CD4-positive, alpha-beta T cell treated with Interleukin-6 at 100 ng/mL for 8 hours (primary cell): ENCODE measurements around the gene GPR153.

Experiments
- DNase-seq: peaks from one replicate; pipeline ENCODE4 v3.0.0-alpha.2; 2020; ENCODE audit warnings: mixed read lengths, low spot score

Gene GPR153

DNA sequence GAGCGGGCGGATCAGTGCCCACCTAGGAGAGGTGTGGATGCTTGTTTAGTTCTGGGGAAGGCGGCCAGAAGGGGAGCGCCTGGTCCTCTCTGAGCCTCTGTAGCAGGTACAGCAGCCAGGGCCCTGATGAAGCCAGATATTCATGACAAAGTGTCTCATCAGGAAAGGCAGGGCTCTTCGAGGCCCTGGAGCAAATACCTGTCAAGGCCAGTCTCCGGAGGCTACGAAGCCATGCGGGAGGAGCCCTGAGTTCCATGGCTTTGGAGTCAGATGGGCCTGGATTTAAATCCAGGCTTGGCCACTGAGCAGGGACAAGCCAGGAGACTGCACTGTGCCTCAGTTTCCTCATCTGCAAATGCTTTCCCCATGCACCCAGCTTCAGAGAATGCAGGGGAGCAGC lies 25.4 kb upstream of the GPR153 start:
- no peak for DNase-seq

DNA sequence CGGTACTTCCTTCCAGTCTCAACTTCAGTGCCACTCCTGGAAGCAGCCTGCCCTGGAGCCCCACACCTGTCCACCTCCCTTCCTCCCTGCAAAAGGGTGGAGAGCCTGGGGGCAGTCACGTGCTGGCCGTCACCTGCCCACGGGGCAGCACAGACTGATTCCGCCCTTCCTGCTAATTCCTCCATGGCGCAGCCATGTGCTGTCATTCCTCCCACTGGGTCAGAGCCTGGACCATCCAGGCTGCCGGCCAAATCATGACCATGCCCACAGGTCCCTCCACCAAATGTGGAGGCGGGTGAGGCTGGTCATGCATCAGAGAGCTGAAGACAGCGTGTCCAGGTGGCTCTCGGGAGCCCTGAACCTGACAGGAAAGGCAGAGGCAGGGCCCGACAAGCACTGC lies 24.4 kb upstream of the GPR153 start:
- no peak for DNase-seq

DNA sequence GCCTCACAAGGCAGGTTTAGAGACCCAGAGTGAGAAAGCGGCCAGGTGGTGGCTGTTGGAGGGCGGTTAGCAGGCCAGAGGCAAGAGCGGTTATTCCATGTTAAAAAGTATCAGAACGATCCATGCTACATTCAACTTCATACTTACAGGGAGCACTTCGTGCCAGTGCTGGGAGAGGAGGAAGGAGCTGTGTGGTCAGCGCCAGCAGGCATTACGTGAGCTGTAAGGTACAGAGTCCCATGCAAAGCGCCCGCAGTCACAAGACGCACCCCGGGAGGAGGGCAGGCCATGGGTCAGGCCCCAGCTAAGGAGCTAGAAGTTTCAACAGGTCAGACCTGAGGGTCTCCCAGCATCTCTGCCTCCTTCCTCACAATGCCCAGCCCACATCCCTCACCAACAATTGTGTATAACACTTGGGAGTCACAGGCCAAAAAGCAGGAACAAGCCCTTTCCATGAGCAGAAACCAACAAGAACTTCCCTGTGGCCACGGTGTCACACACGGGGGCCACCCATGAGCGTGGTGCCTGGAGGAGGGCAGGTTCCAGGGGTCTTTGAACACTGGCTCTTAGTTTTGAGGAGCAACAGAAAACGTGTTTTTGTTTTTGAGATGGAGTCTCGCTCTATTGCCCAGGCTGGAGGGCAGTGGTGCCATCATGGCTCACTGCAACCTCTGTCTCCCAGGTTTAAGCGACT lies 21.8 kb upstream of the GPR153 start:
- DNase-seq: no peak

DNA sequence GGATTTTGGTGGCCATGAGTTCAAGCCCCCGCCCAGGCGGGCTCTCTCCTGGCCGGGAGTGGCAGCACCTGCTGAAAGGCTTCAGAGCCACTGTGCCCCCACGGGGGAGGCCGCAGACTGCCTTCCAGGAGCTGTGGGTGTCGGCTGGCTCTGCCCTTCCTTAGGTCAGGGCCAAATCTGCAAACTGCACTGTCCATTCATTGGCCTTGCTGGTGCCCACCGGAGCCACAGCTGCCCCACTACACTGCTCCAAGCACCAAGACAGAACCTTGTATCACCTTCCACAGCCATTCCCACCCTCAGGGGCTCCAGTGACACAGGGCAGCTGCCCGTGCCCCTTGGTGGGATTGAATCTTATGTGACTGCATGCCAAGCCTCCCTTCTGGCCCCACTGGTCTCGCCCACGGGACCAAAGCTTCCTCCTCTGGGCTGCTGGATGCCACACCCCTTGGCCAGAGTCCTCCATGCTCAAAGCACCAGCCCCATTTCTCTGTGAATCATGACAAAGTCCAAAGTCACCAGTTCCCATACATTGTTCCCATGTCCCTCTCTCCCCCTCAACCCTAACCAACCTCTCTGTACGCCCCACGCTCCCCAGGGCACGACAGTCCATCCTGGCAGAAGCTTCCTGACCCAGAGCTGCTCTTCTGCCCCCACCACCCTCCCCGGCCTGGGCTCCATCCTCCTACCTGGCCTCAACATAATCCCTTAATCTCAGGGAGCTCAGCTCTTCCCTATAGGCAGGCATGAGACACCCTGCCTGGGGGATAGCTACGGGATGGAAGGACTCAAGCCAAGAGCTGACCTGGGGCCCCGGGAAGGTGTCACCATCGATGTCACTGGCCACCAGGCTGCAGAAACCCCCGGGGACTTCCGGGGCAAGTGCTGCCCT lies 20.9 kb upstream of the GPR153 start:
- DNase-seq: no peak

DNA sequence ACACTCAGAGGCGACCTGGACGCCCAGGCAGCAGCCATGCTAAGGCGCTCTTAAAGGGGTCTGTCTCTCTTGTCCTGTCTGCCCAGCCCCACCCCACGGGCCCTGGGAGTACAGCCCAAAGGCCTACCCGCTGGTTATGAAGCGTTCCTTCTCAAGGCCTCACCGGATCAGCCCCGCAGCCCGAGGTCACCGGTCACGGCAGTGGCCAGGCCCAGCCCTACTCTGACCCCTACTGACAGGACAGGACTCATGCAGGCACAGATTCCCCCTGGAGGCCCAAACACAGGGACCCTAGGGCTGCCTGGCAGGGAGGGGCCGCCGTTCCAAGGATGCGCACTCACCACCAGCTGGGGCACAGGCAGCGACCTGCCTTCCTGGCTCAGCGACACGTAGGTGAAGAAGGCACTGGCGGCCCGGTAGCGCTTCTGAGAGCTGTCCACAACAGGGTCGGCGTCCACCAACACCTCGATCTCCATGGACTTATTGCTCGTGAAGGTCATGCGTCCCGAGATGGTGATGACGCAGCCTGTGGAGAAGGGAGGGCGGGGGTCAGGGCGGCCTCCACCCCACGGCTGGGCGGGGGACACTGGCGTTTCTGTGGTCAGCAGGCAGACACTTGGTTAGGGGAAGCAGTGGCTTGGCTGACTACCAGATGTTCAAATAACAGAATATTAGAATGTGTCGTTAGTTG lies 20.0 kb upstream of the GPR153 start:
- DNase-seq: no peak

DNA sequence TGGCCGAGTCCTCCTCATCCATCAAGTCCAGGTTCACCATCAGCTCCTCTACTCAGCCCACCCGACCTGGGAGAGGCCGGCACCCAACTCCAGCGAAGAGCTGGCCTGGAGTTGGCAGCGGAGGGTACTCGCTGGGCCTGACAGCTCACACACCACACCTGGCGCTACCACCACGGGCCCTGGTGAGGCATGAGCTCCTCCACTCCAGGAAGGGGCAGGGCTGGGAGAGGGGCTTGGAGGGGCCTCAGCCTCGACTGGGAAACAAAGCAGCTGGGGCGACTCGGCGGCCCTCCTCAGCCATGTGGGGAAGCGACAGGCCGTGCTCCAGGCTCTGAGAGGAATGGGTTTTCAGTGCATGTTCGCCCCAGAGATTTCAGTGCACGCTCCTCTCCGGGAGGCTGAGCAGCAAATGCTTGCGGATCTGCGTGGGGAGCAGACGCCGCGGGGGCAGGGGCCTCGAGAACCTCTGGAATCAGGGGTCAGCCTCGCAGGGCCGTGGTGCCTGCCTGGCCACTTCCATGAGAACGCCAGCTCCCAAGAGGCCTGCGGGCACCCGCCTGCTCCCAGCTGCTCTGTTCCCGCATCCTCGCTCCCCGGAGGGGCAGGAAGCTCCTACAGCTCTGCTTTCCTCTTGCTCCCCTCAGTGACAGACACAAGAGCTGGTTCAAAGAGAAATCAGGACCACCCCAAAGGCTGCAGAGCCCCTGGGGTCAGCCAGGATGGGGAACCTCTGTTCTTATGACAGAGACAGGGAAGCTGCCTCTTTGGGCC lies 18.9 kb upstream of the GPR153 start:
- DNase-seq: no peak

DNA sequence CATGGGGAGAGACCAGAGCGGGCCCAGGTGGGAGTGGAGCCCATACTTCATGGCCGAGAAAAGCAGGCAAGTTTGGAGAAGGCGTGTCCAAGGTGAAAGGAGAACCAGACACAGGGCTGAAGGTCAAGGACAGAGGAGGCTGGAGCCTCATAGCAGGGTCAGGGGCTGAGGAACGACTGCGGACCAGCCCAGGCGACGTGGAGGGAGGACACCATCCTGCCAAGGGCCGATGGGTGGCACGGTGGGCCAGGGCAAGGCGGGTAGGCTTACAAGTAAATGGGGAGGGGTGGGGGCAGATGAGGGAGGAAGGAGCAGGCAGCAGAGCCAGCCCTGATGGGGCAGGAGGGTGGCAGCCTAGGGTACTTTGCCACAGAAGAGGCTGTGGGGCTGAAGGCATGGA lies 18.2 kb upstream of the GPR153 start:
- no peak for DNase-seq

DNA sequence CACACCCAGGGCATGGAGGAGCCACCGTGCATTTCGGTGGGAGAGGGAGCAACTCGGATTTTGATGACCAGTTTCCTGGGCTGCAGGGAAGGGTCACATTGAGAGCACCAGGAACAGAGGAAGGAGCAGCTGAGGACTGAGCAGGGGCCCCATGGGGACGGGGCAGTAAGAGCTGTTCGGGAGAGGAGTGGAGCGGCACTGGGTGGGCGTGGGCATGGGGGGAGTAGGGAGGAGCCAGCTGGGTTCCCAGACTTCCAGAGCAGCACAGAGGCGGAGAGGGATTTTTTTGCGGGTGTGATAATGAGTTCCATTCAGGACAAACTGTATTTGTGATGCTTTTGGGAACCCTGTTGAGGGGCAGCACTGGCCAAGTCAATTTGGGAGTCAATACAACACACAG lies 17.4 kb upstream of the GPR153 start:
- DNase-seq: no peak

DNA sequence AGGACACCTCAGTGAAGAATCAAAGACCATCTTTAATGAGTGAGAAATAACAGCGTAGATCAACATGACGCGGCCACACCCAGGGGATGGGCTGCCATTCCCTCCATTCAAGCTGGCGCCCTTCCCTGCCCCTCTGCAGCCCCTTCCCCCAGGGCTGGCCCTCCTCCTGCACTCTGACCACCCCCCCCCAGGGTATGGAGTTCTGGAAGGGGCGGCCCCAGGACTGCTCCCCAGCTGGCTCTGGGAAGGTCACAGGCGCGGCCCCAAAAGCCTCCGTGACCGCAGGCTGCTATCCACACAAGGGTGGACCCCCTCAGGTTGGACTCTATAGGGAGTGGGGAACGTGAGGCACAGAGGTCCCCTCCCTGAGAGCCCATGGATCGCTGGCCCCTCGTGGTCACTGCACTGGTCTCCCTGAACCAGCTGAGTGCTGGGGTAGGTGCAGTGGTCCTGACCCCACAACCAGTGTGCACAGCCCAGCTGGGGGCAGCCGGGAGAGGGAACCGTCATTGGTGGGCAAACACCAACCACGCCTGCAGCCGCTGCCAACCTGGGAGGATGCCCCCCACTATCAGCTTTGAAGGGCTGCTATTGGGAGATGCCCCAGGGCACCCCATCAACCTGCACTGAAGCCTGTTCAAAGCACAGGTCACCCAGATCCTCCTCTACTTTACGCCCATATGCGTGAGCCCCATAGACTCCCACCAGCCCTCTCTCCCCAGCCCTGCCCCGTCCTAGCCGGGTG lies 16.1 kb upstream of the GPR153 start:
- no peak for DNase-seq

DNA sequence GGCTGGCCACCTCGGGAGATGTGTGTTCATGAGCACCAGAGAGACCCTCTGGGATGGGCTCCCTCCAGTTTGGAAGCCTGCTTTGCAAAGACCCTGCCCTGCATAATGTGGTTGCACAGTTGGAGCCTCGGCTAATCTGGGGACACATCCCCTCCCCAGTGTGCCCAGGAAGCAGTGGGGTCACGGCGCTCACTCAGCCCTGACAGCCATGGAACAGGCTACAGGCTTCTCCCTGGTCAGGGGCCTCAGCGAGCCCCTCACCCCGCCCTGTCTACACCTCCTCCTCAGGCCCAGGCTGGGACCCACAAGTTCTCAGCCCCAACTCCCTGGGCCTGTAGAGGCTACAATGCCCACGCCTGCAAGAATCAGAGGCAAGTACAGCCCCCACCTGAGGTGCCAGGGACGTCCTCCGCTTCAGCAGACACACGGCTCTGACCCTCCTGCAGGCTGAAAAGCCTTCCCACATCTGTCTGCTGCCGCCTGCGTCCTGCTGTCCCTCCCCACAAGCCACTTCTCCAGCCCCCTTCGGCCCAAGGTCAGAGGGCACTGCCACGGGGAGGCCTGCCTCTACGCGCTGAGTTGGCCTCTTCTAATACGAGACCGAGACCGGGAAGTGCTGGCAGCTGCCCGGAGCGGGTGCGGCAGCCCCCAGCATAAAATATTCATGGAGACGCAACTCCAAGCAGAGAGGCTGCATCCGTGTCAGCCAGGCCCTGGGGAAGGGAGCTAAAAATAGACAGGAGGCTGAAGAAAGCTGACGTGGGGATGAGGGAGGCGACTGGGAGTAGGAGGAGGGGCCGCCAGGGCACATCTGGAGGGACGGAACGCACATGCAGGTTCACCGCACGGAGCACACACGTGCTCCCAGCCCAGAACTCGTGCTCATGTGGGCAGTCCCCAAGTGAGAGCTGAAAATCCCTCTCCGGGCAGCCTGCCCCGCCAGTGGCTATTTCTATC lies 15.2 kb upstream of the GPR153 start:
- no peak for DNase-seq

DNA sequence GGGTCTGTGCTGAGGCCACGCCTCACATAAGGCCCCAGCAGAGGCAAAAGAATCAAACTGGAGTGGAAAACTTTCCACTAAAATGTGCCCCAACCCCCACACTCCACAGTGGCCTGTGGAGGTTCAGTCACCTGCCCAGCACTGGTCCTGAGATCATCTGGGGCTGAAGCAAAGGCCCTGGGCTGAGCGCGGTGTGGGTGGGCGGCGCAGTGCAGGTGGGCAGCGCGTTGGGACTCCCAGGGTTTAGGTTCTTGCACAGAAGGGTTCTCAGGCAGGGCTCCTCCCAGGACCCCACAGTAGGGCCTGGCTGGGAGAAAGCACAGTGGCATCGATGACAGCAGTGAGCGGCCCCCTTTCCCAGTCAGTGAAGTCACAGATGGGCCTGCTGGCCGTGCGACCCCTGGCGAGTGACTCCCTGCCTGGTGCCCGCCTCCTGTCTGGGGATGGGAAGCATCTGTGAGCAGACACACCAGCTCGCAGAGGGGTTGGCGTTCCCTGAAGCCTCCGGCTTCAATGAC lies 13.8 kb upstream of the GPR153 start:
- no peak for DNase-seq

DNA sequence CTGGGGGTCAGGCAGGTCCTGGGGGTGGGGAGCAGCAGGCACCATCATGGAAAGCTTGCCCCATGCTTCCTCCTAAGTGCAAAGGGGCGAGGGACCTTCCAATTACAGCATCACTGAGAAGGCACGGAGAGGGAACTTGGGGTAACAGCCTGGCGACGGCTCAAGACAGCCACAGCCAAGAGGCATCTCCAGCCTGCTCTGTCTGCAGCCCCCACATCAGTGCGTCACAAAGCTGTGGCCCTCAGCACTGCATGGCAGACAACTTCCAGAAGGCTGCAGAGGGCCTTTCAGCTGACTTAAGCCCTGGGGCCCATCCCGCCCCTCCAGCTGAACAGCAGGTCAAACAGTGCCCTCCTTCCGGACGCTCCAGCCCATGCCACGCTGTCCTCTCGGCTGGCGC lies 13.2 kb upstream of the GPR153 start:
- DNase-seq: no peak

DNA sequence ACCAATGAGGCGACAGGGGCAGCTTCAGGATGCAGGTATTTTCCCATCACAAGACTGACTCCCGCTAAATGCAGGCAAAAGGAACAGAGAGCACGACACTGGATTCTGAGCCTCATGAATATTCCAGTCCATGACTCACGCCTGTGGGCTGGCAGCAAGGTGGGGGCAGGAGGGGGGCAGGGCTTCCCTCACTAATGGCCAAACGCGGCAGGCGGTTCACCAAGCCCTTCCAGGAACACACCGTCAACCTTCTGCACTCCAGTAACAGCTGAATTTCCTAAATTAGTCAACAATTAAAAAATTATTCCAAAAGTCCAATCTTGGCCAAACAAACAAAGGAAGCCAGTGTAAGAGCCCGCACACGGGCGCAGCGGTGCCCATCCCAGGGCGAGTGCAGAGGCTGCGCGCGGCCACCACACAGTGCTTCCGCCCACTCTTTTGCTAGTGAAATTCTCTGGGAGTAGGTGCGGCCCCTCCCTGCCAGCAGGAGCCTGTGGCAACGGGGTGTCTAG lies 12.5 kb upstream of the GPR153 start:
- no peak for DNase-seq

DNA sequence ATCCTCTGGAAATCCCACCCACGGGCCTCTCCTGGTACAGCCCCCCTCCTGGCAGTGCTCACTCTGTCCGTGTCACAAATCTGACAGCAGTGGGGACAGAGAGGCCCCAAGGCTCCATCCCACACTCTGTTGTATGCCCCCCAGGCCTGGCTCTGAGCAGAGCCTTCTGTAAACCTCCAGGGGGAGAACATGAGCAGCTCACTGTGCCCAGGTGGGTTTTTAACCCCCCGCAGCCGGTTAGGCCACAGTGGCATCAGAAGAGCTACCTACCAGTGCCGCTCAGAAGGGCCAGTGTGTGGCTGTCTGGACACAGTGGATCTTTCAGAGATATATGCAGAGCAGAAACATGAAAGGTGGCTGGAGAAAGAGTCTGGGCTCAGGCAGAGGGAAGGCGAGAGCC lies 12.0 kb upstream of the GPR153 start:
- no peak for DNase-seq

DNA sequence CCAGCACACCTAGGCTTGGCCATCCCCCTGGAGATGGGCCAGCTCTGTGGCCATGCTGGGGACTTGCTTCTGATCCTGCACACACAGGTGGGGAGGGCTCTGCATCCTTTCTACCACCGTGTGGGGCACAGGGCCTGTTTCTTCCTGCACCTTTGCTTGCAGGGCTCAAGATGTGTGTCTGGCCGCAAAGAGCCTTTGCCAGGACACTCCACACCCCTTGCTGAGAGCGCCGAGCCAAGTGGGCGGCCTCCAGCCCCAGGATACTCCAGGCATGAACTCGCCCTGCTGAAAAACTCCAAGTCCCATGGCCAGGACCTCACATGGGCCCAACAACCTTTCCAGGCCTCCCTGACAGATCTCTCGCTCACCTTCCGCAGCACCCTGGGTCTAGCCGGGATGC lies 11.6 kb upstream of the GPR153 start:
- no peak for DNase-seq

DNA sequence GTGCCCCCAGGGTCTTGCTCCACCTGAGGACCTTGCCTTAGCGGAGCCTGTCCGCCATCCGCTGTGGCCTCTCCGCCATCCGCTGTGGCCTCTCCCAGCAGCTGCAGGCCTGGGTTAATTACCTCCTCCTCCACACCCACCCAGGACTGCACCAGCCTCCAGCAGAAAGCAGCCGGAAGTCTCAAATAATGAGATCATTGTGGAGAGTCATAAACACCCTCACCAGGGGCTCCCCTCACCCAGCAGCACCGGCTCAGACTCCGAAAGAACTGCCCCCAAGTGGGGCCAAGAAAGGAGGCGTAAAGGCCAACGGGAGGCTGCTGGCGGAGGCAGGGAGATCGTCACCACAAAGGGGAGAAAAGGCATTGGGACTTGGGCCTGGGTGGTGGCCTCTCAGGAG lies 10.7 kb upstream of the GPR153 start:
- DNase-seq: no peak

DNA sequence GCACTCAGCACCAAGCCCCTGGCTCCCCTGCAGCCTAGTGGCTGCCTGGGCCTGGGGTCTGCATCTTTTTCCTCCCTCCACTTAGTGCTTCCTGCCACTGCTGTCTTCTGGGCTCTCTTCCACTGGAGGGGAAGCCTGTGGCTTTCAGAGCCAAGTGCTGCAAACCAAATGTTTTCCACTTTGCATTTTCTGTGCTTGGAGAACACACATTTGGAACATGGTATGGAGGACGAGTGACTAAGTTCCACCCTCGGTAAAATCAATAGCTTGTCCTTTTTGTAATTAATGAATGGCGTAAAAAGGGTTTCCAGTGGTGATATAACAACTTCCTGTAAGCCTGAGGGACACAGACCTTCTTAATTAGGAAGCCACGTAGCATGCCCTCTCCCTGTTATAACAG lies 10.1 kb upstream of the GPR153 start:
- DNase-seq: no peak

DNA sequence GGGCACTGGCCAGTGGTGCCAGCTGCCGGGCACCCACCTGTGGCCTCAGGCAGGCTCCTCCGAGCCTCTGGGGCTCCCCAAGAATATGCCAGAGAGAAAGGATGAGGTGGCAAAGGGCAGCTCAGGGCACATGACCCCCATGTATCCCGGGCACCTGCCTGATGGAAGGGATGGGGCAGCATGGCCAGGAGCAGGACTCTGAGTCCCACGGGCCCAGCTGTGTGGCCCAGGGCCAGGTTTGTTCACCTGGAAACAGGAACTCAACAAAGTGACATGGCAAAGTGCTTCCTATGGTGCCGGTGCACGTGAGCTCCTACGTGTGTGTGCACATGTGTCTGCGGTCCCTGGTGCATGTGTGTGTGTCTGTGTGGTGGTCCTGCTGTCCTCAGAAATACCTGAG lies 9.5 kb upstream of the GPR153 start:
- DNase-seq: no peak

DNA sequence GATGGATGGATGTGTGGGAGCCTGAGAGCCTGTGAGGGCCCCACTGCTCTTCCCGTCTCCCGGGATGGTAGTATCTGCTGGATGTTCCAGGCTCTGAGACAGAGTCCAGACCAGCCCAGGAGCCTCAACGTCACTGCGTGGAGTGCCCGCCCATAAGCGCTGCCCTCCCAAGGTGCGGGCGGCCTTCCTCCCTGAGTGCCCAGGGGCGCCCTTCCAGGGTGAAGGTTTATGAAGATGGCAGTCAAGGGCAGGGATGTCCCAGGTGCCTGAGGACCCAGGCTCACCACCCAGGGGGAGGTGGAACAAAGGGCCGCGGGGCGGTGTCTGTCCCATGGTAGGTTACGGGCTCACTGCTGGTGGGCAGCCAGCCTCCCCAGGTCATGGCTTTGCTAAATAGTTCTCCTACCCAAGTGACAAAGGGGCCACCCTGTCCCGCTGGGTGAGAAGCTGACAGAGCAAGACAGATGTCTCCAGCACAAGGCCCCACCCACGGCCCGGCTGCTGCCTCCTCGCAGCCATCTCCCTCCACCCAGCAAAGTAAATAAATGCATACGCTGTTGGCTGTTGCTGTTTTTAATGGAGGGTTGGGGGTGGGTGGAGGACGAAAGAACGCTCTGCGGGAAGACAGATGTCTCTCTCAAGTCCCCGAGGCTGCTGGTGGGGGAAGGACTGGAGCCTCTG lies 9.0 kb upstream of the GPR153 start:
- DNase-seq: no peak
